ENCODE measurements around the gene CEP72. TPM values are rescaled to one million over a fixed set of nuclear protein-coding genes. Genes with fewer than 3 reads are reported as not detected.

Gene CEP72
- total and polyA plus RNA-seq, 4 donors = 1.3 to 5.9 (median 2.6) TPM

DNA sequence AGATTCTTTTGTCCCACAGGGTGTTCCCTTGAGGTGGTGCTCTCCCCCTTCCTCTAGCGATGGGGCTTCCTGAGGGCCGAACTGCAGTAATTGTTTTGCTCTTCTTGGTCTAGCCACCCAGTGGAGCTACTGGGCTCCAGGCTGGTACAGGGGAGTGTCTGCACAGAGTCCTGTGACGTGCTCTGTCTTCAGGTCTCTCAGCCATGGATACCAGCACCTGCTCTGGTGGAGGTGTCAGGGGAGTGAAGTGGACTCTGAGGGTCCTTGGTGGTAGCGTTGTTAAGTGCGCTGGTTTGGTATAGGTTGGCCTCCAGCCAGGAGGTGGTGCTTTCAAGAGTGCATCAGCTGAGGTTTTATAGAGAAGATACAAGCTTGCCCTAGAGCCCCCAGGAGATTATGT is 20.4 kb upstream of the CEP72 start:
- TF ChIP-seq FOXA1 (IDR thresholded peaks at IDR 0.05) (no peak), TAF1 (conservative IDR thresholded peaks at IDR 0.05) (no peak), FOXA2 (IDR thresholded peaks at IDR 0.05) (no peak), GABPA (IDR thresholded peaks at IDR 0.05 in 1 of 2, conservative IDR thresholded peaks at IDR 0.05 in 1 of 2) (no peak)
- TF ChIP-seq, protein P1, sequence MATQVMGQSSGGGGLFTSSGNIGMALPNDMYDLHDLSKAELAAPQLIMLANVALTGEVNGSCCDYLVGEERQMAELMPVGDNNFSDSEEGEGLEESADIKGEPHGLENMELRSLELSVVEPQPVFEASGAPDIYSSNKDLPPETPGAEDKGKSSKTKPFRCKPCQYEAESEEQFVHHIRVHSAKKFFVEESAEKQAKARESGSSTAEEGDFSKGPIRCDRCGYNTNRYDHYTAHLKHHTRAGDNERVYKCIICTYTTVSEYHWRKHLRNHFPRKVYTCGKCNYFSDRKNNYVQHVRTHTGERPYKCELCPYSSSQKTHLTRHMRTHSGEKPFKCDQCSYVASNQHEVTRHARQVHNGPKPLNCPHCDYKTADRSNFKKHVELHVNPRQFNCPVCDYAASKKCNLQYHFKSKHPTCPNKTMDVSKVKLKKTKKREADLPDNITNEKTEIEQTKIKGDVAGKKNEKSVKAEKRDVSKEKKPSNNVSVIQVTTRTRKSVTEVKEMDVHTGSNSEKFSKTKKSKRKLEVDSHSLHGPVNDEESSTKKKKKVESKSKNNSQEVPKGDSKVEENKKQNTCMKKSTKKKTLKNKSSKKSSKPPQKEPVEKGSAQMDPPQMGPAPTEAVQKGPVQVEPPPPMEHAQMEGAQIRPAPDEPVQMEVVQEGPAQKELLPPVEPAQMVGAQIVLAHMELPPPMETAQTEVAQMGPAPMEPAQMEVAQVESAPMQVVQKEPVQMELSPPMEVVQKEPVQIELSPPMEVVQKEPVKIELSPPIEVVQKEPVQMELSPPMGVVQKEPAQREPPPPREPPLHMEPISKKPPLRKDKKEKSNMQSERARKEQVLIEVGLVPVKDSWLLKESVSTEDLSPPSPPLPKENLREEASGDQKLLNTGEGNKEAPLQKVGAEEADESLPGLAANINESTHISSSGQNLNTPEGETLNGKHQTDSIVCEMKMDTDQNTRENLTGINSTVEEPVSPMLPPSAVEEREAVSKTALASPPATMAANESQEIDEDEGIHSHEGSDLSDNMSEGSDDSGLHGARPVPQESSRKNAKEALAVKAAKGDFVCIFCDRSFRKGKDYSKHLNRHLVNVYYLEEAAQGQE (IDR thresholded peaks at IDR 0.05) = no peak
- TF ChIP-seq, protein P2, sequence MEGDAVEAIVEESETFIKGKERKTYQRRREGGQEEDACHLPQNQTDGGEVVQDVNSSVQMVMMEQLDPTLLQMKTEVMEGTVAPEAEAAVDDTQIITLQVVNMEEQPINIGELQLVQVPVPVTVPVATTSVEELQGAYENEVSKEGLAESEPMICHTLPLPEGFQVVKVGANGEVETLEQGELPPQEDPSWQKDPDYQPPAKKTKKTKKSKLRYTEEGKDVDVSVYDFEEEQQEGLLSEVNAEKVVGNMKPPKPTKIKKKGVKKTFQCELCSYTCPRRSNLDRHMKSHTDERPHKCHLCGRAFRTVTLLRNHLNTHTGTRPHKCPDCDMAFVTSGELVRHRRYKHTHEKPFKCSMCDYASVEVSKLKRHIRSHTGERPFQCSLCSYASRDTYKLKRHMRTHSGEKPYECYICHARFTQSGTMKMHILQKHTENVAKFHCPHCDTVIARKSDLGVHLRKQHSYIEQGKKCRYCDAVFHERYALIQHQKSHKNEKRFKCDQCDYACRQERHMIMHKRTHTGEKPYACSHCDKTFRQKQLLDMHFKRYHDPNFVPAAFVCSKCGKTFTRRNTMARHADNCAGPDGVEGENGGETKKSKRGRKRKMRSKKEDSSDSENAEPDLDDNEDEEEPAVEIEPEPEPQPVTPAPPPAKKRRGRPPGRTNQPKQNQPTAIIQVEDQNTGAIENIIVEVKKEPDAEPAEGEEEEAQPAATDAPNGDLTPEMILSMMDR (IDR thresholded peaks at IDR 0.05; ENCODE audit: low read depth, low read length, missing input control) = no peak
- TF ChIP-seq, protein P3, sequence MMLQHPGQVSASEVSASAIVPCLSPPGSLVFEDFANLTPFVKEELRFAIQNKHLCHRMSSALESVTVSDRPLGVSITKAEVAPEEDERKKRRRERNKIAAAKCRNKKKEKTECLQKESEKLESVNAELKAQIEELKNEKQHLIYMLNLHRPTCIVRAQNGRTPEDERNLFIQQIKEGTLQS (IDR thresholded peaks at IDR 0.05) = no peak
- H3K36me3 ChIP-seq (ENCODE audit: control insufficient read depth in 4 of 4, insufficient read depth in 3 of 4, low read depth in 1 of 4, low read length in 3 of 4) = no peaks in the 10 kb centered on the region
- H3K9ac ChIP-seq (ENCODE audit: low read depth in 1 of 2, low read length in 2 of 2) = no peak overlapping the region
- peaks cover 0 to 2% (median 0%) of the 10 kb centered on the region in 4 donors for H3K9me3 ChIP-seq (ENCODE audit: control insufficient read depth in 4 of 4, low read length in 3 of 4)
- no peak overlapping the region for H3K4me3 ChIP-seq (ENCODE audit: low read depth in 1 of 3, low read length in 3 of 3)
- H3K4me1 ChIP-seq (ENCODE audit: control insufficient read depth in 4 of 4, insufficient read depth in 4 of 4, low read length in 3 of 4) = no peaks in the 10 kb centered on the region
- 74% methylated on average over 5 of the region's 5 CpGs for WGBS
- no peak for DNase-seq (ENCODE audit: low spot score)
- no peak overlapping the region for H3K27ac ChIP-seq (ENCODE audit: low read depth in 1 of 2, low read length in 2 of 2)
- H3K27me3 ChIP-seq (ENCODE audit: control insufficient read depth in 4 of 4, insufficient read depth in 4 of 4, low read length in 3 of 4) = peaks cover 0 to 4% (median 2%) of the 10 kb centered on the region in 4 donors

GRCh38 chr5:592158-592557 is 20.0 kb upstream of the CEP72 start:
- Histone ChIP-seq H3K4me1 (ENCODE audit: control insufficient read depth in 4 of 4, insufficient read depth in 4 of 4, low read length in 3 of 4) (no peaks in the 10 kb centered on the region), H3K27ac (ENCODE audit: low read depth in 1 of 2, low read length in 2 of 2) (no peak overlapping the region), H3K36me3 (ENCODE audit: control insufficient read depth in 4 of 4, insufficient read depth in 3 of 4, low read depth in 1 of 4, low read length in 3 of 4) (no peaks in the 10 kb centered on the region), H3K27me3 (ENCODE audit: control insufficient read depth in 4 of 4, insufficient read depth in 4 of 4, low read length in 3 of 4) (peaks cover 0 to 4% (median 2%) of the 10 kb centered on the region in 4 donors), H3K4me3 (ENCODE audit: low read depth in 1 of 3, low read length in 3 of 3) (no peak overlapping the region), H3K9me3 (ENCODE audit: control insufficient read depth in 4 of 4, low read length in 3 of 4) (peaks cover 0 to 2% (median 0%) of the 10 kb centered on the region in 4 donors), H3K9ac (ENCODE audit: low read depth in 1 of 2, low read length in 2 of 2) (no peak overlapping the region)
- TF ChIP-seq RXRA (IDR thresholded peaks at IDR 0.05) (no peak), HNF4A (conservative IDR thresholded peaks at IDR 0.05) (no peak), RAD21 (IDR thresholded peaks at IDR 0.05) (no peak), YY1 (IDR thresholded peaks at IDR 0.05) (no peak), MAX (IDR thresholded peaks at IDR 0.05) (no peak), HNF4G (IDR thresholded peaks at IDR 0.05) (no peak), FOXA2 (IDR thresholded peaks at IDR 0.05) (no peak), GABPA (IDR thresholded peaks at IDR 0.05 in 1 of 2, conservative IDR thresholded peaks at IDR 0.05 in 1 of 2) (no peak), EGR1 (IDR thresholded peaks at IDR 0.05; ENCODE audit: low read depth in 2 of 2) (no peak), FOXA1 (IDR thresholded peaks at IDR 0.05) (no peak)
- TF ChIP-seq, protein P2 (IDR thresholded peaks at IDR 0.05; ENCODE audit: low read depth, low read length, missing input control) = no peak
- TF ChIP-seq, protein P3 (IDR thresholded peaks at IDR 0.05) = no peak
- WGBS = 60% methylated on average over 5 of the region's 5 CpGs
- no peak for DNase-seq (ENCODE audit: low spot score)
